Prostate gland (tissue), 2 donors: Measurements from ENCODE around the gene SERINC5.

ENCODE experiments used
- CTCF ChIP-seq, 4 experiments: fragments of 200-600 bp in 2 of 4; fragments of 450-650 bp in 2 of 4; sonication (generic) in 2 of 4; IDR thresholded peaks; 1 replicate in 3 of 4; 2 replicates in 1 of 4; pipeline ENCODE4 v1.5.1; 2016 to 2019; ENCODE audit warnings: antibody characterized with exemption in 4 of 4, mild to moderate bottlenecking in 2 of 4, moderate library complexity in 2 of 4
- POLR2A ChIP-seq: fragments of 450-650 bp; IDR thresholded peaks from one replicate; pipeline ENCODE4 v1.6.1; 2016; ENCODE audit warnings: antibody characterized with exemption, mild to moderate bottlenecking

GRCh38 chr5:80275347-80275746, 19.5 kb upstream of the SERINC5 start:
- TF ChIP-seq CTCF (IDR thresholded peaks at IDR 0.05) (peak in 2 of 4 experiments; percentile 23 to 38), POLR2A (no peak)
